Erythroblast (primary cell): ENCODE measurements around the gene ZBTB43.

Experiments
- GATA1 ChIP-seq: IDR thresholded peaks from 2 replicates; pipeline ENCODE4 v1.6.1; 2011; ENCODE audit warnings: low read depth, mild to moderate bottlenecking, control low read depth, low read length, moderate library complexity
- POLR2A ChIP-seq: IDR thresholded peaks from 2 replicates; pipeline ENCODE4 v1.6.1; 2011; ENCODE audit warnings: mild to moderate bottlenecking, low read length

DNA sequence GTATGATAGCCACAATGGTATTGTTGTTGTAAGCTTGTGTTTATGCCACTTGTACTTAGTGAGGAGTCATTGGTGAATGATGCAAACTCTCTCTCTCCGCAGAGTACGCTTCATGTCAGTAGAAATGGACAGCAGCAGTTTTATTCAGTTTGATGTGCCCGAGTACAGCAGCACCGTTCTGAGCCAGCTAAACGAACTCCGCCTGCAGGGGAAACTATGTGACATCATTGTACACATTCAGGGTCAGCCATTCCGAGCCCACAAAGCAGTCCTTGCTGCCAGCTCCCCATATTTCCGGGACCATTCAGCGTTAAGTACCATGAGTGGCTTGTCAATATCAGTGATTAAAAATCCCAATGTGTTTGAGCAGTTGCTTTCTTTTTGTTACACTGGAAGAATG is 74.4 kb downstream of the ZBTB43 start:
- TF ChIP-seq POLR2A (no peak), GATA1 (no peak)
